Stimulated activated CD4-positive, alpha-beta T cell treated with anti-CD3 and anti-CD28 coated beads, Interleukin-4, amount 100 ng/mL, for 4 hours (primary cell): ENCODE results near the gene MMP25.
A peak's percentile ranks its signal among the peaks of the same experiment; 100 is the strongest.

Experiments
- DNase-seq, 2 experiments: peaks; one replicate each; pipeline ENCODE4 v3.0.0-alpha.2; 2020

MMP25 gene

GRCh38 chr16:3096362-3096761 lies 50.0 kb downstream of the MMP25 start:
- DNase-seq = no peak

DNA sequence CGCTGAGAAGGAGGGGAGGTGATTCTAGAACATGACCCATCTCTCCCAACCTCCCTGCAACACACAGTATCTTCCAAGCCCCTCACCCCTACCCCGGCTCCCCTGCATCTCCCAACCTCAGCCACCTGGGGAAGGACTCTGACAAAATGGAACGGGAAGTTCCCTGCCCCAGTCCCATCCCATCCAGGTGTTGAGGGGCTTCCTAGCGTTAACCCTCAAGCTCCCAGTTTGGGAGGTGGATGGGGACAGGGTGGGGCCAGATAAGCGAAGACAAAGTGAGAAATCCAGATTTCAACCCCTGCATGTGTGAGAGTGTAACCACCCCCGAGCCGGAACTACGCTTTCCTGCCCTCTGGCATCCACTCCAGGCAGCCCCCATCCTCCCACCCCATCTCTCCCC lies 50.9 kb downstream of the MMP25 start:
- DNase-seq = no peak

GRCh38 chr16:3098459-3099394 lies 52.4 kb downstream of the MMP25 start, which contains the start of gene ZSCAN10:
TSS of gene ZSCAN10 (minus strand) at chr16:3099294. CDS start at chr16:3092937, 6,357 bp downstream.
- DNase-seq = no peak

DNA sequence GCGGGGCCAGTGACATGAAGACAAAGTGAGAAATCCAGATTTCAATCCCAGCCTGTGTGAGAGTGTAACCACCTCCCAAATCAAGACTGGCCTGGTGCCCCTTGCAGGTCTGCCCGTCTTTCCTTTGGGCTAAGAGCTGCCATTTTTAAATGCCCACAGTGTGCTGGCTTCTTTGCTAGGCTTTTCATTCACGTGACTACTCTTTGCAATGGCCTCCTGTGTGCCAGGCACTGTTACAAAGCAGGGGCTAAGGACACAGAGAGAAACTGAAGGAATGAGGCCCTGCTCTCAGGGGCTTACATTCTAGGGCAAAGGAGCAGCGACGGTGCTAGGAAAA lies 53.0 kb downstream of the MMP25 start:
- DNase-seq = no peak

DNA sequence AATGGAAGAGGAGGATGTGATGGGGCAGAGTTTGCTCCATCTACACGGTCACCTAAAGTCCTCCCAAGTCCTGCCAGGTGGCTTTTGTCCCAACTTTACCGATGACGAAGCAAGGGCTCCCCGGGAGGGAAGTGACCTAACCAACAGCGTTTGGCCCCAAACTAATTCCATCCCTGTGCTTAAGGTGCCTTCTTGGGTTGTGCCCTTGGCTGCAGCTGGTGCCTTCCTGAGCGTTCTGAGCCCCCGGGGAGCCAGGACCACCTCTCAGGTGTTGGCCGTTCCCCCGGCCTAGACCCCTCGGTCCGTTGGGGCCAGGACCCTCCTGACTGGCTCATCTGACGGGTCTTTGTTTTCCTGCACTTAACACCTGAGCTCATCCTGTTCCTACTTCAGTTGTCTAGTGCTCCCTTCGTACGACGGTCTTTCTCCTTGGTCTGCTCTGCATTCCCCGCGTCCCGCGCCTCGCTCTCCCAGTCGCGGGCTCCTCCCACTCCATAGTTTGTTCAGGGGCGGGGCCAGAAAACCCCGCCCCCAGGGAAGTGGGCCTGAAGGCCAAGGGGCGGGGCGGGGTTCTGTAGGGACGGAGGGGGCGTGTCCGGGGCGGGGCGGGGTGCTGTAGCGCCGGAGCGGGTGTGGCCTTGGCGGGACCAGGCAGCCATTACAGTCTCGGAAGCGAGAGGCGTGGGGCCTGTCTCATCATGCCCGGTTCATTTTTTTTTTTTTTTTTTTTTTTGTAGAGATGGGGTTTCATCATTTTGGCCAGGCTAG lies 53.6 kb downstream of the MMP25 start:
- DNase-seq = peak; percentile 90 to 96

DNA sequence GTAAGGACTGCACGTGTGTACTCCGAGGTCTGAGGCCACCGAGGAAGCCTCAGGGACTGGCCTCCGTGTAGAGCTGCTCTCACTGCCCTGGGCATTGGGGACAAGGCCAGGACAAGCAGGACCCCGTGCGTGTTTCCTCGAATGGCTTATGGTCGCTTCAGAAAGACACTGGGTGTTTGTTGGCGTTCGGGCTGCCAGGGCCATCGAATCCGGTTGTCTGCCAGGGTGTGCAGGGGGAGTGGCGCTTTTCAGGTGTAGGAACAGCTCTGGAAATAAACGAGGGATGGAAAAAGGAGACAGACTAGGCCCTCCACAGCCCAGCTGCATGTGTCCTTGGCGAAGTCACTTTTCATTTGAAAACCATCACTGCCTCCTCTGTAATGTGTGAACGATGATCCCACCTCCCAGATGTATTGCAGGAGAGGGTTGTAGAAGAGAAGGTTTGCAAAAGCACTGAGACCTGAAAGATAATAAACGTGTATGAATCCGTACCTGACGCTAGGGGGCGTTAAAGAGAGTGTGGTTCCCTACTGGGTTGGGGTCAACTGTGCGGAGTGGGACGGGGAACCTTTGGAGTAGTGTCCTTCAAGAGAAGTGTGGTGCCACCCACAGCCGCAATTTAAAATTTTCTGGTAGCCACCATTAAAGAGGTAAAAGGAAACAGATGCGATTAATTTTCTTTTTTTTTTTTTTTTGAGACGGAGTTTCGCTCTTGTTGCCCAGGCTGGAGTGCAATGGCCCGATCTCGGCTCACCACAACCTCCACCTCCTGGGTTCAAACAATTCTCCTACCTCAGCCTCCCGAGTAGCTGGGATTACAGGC lies 54.9 kb downstream of the MMP25 start:
- peak in 1 of 2 experiments; percentile 36 for DNase-seq

DNA sequence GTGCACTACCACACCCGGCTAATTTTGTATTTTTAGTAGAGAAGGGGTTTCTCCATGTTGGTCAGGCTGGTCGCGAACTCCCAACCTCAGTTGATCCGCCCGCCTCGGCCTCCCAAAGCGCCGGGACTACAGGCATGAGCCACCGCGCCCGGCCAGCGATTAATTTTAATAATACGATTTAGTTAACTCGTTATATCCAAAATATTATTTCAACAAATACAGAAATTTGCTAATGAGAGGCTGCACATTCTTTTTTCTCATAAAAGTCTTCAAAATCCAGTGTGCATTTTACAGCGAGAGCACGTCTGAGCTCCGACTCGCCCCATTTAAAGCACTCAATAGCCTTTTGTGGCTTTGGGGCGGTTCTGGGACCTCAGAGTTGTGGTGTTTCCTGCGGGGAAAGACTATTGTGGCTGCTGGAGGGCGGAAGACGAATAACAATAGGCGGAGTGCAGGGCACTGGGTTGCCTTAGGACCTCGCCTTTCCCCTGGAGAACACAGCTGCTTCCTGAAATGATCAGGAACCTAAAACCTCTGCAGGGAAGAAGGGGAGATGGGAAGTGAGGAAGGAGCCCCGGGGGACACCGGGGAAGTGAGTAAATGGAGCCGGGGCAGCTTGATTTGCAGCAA lies 55.6 kb downstream of the MMP25 start:
- DNase-seq = peak in 1 of 2 experiments; percentile 18

GRCh38 chr16:3106205-3106928 lies 60.0 kb downstream of the MMP25 start:
- DNase-seq = peak; percentile 85 to 89
